K562 (cell line): Measurements from ENCODE around the gene RAI1. TPM values are rescaled to one million over a fixed set of nuclear protein-coding genes. Genes with fewer than 3 reads are reported as not detected.

Experiments
- ATF7 ChIP-seq: fragments of 450-650 bp; IDR thresholded peaks from 2 replicates; pipeline ENCODE4 v1.7.1; 2014; ENCODE audit warnings: mild to moderate bottlenecking, moderate library complexity
- FOSL1 ChIP-seq: fragments of 200-800 bp; sonication (Bioruptor generic); conservative IDR thresholded peaks from 2 replicates; pipeline ENCODE4 v1.6.1; 2016; ENCODE audit warnings: missing genetic modification characterization, missing compliant biosample characterization
- GABPA ChIP-seq: fragments of 200-800 bp; sonication (Bioruptor generic); conservative IDR thresholded peaks from 2 replicates; pipeline ENCODE4 v1.6.1; 2016; ENCODE audit warnings: low read depth, missing genetic modification characterization, missing compliant biosample characterization
- NFXL1 ChIP-seq: fragments of 450-650 bp; formaldehyde crosslinking; IDR thresholded peaks from 2 replicates; pipeline ENCODE4 v1.4.0; 2021; ENCODE audit warnings: mild to moderate bottlenecking
- SIN3A ChIP-seq, 2 experiments: fragments of 150-350 bp in 1 of 2; IDR thresholded peaks; 2 replicates each; pipeline ENCODE4 v1.6.1; 2011 to 2016; ENCODE audit warnings: borderline replicate concordance in 2 of 2, low read depth in 2 of 2, low read length in 2 of 2, mild to moderate bottlenecking in 2 of 2, moderate library complexity in 2 of 2; ENCODE audit not compliant: control insufficient read depth in 1 of 2
- TBP ChIP-seq: optimal IDR thresholded peaks from 2 replicates; pipeline ENCODE3; 2011; ENCODE audit warnings: low read depth, low read length, improper control_type of control experiment
- TCF7 ChIP-seq: sonication (generic); IDR thresholded peaks from 2 replicates; pipeline ENCODE4 v1.6.1; 2016; ENCODE audit warnings: antibody characterized with exemption, borderline replicate concordance
- TEAD1 ChIP-seq, 2 experiments: fragments of 450-650 bp in 1 of 2; sonication (generic) in 1 of 2; formaldehyde crosslinking; IDR thresholded peaks; 2 replicates each; pipeline versions ENCODE4 v1.4.0 to v1.8.0; 2020 to 2022; ENCODE audit warnings: mild to moderate bottlenecking in 2 of 2, missing genetic modification reagents in 1 of 2
- ZNF589 ChIP-seq: fragments of 200-800 bp; sonication (Bioruptor generic); IDR thresholded peaks from 2 replicates; pipeline ENCODE4 v1.6.1; 2016; ENCODE audit warnings: low read depth, missing genetic modification characterization, missing compliant biosample characterization
- polyA plus RNA-seq, 8 experiments: library from polyadenylated mRNA; depleted of rRNA in 4 of 8; stranded (reverse) in 5 of 8; unstranded in 3 of 8; fragments of >200 nt; fragmentation: Nextera tagmentation in 2 of 8; fragmentation: Illumina TruSeq in 1 of 8; extraction: Ambion mirVana in 2 of 8; extraction: Trizol in 1 of 8; gene quantifications; 2 replicates each; pipeline versions ENCODE4 v1.2.1 to v1.2.3, GENCODE V29; 2011 to 2014; ENCODE audit warnings: inconsistent platforms in 1 of 8, missing spikeins in 1 of 8
- total RNA-seq, 7 experiments: library from RNA; depleted of rRNA in 6 of 7; stranded (reverse); fragments of >200 nt in 6 of 7; fragmentation: Illumina TruSeq in 2 of 7; extraction: Trizol in 2 of 7; gene quantifications; 2 replicates each; pipeline versions ENCODE4 v1.2.1 to v1.2.3, GENCODE V29; 2011 to 2021; ENCODE audit warnings: low replicate concordance in 1 of 7
- TF ChIP-seq, protein P1 (sequence below), 2 experiments: IDR thresholded peaks; 2 replicates each; pipeline ENCODE4 v1.6.1; 2012; ENCODE audit warnings: improper control_type of control experiment in 2 of 2, low read depth in 2 of 2, low read length in 2 of 2, borderline replicate concordance in 1 of 2
- TF ChIP-seq, protein P2 (sequence below): fragments of 250-450 bp; sonication (Bioruptor Pico); IDR thresholded peaks from 2 replicates; pipeline ENCODE4 v1.5.0; 2021; ENCODE audit warnings: mild to moderate bottlenecking, borderline replicate concordance

The RAI1 gene
- total and polyA plus RNA-seq, 9 of the 15 experiments (the other 6 are each of a cell fraction or from before 2014, with no cell fraction given), result 0.68 to 19.9 (median 5.5) TPM

DNA sequence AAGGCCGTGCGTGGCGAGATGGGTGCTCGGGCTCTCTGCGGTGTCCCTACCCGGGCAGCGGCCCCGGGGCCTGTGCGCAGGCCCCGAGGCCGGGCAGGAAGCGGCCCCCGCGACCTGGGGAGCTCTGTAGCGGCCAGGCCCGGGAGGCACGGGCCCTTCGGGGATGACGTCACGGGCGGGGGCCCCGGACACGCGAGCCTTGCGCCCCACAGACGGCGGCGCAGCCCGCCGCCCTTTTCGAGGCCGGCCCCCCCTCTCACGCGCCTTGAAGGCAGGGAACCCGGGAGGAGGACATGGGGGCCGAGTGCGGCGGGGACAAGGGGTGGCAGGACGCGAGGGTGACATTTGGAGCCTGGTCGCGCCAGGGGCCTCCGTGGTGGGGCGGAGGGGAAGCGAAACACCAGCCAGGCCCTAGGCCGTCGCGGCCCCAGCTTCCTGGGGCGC is 1.1 kb downstream of the RAI1 start (continued):
- TF ChIP-seq, protein P1, sequence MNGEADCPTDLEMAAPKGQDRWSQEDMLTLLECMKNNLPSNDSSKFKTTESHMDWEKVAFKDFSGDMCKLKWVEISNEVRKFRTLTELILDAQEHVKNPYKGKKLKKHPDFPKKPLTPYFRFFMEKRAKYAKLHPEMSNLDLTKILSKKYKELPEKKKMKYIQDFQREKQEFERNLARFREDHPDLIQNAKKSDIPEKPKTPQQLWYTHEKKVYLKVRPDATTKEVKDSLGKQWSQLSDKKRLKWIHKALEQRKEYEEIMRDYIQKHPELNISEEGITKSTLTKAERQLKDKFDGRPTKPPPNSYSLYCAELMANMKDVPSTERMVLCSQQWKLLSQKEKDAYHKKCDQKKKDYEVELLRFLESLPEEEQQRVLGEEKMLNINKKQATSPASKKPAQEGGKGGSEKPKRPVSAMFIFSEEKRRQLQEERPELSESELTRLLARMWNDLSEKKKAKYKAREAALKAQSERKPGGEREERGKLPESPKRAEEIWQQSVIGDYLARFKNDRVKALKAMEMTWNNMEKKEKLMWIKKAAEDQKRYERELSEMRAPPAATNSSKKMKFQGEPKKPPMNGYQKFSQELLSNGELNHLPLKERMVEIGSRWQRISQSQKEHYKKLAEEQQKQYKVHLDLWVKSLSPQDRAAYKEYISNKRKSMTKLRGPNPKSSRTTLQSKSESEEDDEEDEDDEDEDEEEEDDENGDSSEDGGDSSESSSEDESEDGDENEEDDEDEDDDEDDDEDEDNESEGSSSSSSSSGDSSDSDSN (IDR thresholded peaks at IDR 0.05; ENCODE audit: borderline replicate concordance in 1 of 2, low read depth in 2 of 2, low read length in 2 of 2), result peak in 1 of 2 experiments; percentile 53; a peak in 1 of 4 replicates
- peak; percentile 91 for TF ChIP-seq ATF7
- 0 out of 2 replicates have a peak, but pooled peaks have one; percentile 19 for TF ChIP-seq ZNF589 (CRISPR knock-in tag)
- TF ChIP-seq TEAD1 (CRISPR knock-in tag; IDR thresholded peaks at IDR 0.05), result no peak
- TF ChIP-seq GABPA (tag), result no peak
- 0 out of 2 replicates have a peak, but pooled peaks have one; percentile 15 for TF ChIP-seq FOSL1
- TF ChIP-seq NFXL1 (CRISPR knock-in tag), result no peak
- no peak for TF ChIP-seq SIN3A (IDR thresholded peaks at IDR 0.05; ENCODE audit: borderline replicate concordance in 2 of 2, control insufficient read depth in 1 of 2, low read depth in 2 of 2, low read length in 2 of 2)
- TF ChIP-seq TBP, result peak; percentile 7
- no peak for TF ChIP-seq TCF7
- TF ChIP-seq, protein P2, sequence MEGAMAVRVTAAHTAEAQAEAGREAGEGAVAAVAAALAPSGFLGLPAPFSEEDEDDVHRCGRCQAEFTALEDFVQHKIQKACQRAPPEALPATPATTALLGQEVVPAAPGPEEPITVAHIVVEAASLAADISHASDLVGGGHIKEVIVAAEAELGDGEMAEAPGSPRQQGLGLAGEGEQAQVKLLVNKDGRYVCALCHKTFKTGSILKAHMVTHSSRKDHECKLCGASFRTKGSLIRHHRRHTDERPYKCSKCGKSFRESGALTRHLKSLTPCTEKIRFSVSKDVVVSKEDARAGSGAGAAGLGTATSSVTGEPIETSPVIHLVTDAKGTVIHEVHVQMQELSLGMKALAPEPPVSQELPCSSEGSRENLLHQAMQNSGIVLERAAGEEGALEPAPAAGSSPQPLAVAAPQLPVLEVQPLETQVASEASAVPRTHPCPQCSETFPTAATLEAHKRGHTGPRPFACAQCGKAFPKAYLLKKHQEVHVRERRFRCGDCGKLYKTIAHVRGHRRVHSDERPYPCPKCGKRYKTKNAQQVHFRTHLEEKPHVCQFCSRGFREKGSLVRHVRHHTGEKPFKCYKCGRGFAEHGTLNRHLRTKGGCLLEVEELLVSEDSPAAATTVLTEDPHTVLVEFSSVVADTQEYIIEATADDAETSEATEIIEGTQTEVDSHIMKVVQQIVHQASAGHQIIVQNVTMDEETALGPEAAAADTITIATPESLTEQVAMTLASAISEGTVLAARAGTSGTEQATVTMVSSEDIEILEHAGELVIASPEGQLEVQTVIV, result no peak
